Testis (tissue), 2 donors: Measurements from ENCODE around the gene C16orf92.

Experiments
- CTCF ChIP-seq, 3 experiments: fragments of 450-650 bp in 2 of 3; fragments of 200-600 bp in 1 of 3; sonication (generic) in 1 of 3; IDR thresholded peaks; one replicate each; pipeline ENCODE4 v1.5.1; 2016 to 2019; ENCODE audit warnings: antibody characterized with exemption in 3 of 3, mild to moderate bottlenecking in 2 of 3, moderate library complexity in 1 of 3
- POLR2A ChIP-seq: fragments of 450-650 bp; IDR thresholded peaks from one replicate; pipeline ENCODE4 v1.6.1; 2017; ENCODE audit warnings: antibody characterized with exemption, mild to moderate bottlenecking, moderate library complexity

GRCh38 chr16:30018731-30019158 lies 4.3 kb upstream of the C16orf92 start:
- TF ChIP-seq CTCF (IDR thresholded peaks at IDR 0.05) = no peak
- no peak for TF ChIP-seq POLR2A
